GM23338 (cell line): Measurements from ENCODE around the gene VTA1.
"Not testable (repeated sequence)": the region's sequence is repeated elsewhere in the genome, so short reads cannot be mapped to it uniquely, and the experiment has no call there.

Experiments
- EZH2 ChIP-seq: fragments of 200-600 bp; sonication (generic); IDR thresholded peaks from one replicate; pipeline ENCODE4 v1.8.0; 2017; ENCODE audit warnings: antibody characterized with exemption, mild to moderate bottlenecking, low read depth; ENCODE audit not compliant: unreplicated experiment
- EZH2phosphoT487 ChIP-seq: fragments of 200-600 bp; sonication (generic); IDR thresholded peaks from one replicate; pipeline ENCODE4 v1.8.1; 2018; ENCODE audit warnings: antibody characterized with exemption; ENCODE audit not compliant: unreplicated experiment
- JUNB ChIP-seq: IDR thresholded peaks from one replicate; pipeline ENCODE4 v1.6.1; 2016; ENCODE audit warnings: antibody characterized with exemption; ENCODE audit not compliant: unreplicated experiment
- TF ChIP-seq, protein P1 (sequence below), 2 experiments: fragments of 200-600 bp in 1 of 2; sonication (generic) in 1 of 2; conservative IDR thresholded peaks; 2 replicates each; pipeline versions ENCODE4 v1.5.1 to v1.6.1; 2016 to 2017; ENCODE audit warnings: antibody characterized with exemption in 2 of 2, low read depth in 2 of 2, mild to moderate bottlenecking in 2 of 2, moderate library complexity in 1 of 2

DNA sequence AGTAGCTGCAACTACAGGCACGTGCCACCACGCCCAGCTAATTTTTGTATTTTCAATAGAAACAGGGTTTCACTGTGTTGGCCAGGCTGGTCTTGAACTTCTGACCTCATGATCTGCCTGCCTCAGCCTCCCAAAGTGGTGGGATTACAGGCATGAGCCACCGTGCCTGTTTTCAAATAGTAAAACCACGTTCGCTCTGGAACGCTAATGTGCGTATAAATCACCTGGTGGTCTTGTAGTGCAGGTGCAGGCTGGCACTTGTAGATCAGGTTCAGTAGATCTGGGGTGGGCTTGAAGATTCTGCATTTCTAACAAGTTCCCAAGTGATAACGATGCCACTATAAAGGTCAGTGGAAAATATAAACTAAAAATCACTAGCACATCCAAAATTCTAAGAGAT lies 41.3 kb downstream of the VTA1 start:
- TF ChIP-seq, protein P1, sequence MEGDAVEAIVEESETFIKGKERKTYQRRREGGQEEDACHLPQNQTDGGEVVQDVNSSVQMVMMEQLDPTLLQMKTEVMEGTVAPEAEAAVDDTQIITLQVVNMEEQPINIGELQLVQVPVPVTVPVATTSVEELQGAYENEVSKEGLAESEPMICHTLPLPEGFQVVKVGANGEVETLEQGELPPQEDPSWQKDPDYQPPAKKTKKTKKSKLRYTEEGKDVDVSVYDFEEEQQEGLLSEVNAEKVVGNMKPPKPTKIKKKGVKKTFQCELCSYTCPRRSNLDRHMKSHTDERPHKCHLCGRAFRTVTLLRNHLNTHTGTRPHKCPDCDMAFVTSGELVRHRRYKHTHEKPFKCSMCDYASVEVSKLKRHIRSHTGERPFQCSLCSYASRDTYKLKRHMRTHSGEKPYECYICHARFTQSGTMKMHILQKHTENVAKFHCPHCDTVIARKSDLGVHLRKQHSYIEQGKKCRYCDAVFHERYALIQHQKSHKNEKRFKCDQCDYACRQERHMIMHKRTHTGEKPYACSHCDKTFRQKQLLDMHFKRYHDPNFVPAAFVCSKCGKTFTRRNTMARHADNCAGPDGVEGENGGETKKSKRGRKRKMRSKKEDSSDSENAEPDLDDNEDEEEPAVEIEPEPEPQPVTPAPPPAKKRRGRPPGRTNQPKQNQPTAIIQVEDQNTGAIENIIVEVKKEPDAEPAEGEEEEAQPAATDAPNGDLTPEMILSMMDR (conservative IDR thresholded peaks at IDR 0.05; ENCODE audit: low read depth in 2 of 2), result peak; percentile 29 to 59
- TF ChIP-seq EZH2, JUNB, EZH2phosphoT487: not testable (repeated sequence)
